ENCODE data around the gene KIRREL1. TPM values are rescaled to one million over a fixed set of nuclear protein-coding genes. Genes with fewer than 3 reads are reported as not detected.

Gene KIRREL1
- total and polyA plus RNA-seq, 9 donors: 21.6 to 55.3 (median 37.3) TPM

DNA sequence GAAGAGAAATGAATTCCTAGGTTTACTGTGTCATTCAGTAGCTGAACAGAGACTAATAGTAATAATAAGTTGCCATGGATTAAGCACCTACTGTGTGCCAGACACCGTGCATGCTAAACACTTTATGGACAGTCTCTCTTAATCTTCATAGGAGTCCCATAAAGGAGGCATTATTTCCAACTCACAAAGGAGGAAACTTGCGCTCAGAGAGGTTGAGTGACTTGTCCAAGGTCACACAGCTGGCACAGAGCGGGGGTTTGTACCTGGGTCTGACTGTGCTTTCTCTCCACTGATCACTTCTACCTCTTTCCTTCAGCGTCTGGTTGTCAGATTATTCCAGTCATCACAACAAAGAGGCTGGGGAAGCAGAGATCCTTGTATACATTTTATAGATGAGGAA lies 91.3 kb downstream of the KIRREL1 start:
- Histone ChIP-seq H3K4me1 (ENCODE audit: control insufficient read depth, insufficient read depth, low read length) (no peaks in the 10 kb centered on the region), H3K4me3 (ENCODE audit: low read length) (no peak overlapping the region), H3K27ac (ENCODE audit: low read length) (no peak overlapping the region), H3K9me3 (replicated peaks; ENCODE audit: control insufficient read depth, low read depth, low read length) (no peaks in the 10 kb centered on the region), H3K36me3 (ENCODE audit: control insufficient read depth, insufficient read depth, low read length) (peaks cover 74% of the 10 kb centered on the region), H3K27me3 (ENCODE audit: control insufficient read depth, insufficient read depth, low read length) (no peaks in the 10 kb centered on the region)
- no peak for DNase-seq
- WGBS (ENCODE audit: insufficient coverage): 100% methylated on average over 1 of the region's 4 CpGs

DNA sequence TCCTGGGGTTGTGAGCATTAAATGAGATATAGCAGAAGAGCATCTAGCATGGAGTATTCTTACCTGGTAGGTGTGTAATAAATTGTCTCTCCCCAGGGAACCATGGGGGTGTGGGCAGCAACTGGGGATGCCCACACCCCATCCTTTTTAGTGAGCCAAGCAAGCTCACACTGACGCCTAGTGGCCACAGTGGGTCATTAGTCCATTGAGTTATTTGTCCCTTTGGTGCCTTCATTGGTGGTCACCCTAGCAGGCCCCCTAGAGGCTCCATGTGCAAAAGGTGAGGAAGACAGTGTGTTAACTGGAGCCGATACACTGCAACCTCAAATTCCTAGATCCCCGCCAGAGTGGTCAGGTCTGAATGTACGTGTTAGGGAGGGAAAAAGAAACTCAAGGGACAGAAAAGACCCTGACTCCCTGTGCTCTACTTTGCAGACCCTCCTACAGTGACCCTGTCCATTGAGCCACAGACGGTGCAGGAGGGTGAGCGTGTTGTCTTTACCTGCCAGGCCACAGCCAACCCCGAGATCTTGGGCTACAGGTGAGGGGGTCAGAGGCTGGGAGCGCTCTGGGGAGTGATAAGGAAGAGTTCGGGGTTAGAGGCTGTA lies 94.0 kb downstream of the KIRREL1 start:
- Histone ChIP-seq H3K27me3 (ENCODE audit: control insufficient read depth, insufficient read depth, low read length) (no peaks in the 10 kb centered on the region), H3K4me1 (ENCODE audit: control insufficient read depth, insufficient read depth, low read length) (no peaks in the 10 kb centered on the region), H3K9me3 (replicated peaks; ENCODE audit: control insufficient read depth, low read depth, low read length) (no peaks in the 10 kb centered on the region), H3K4me3 (ENCODE audit: low read length) (no peak overlapping the region), H3K36me3 (ENCODE audit: control insufficient read depth, insufficient read depth, low read length) (peaks cover 69% of the 10 kb centered on the region), H3K27ac (ENCODE audit: low read length) (no peak overlapping the region)
- 76% methylated on average over 6 of the region's 9 CpGs for WGBS (ENCODE audit: insufficient coverage)
- peak; percentile 77 for DNase-seq

DNA sequence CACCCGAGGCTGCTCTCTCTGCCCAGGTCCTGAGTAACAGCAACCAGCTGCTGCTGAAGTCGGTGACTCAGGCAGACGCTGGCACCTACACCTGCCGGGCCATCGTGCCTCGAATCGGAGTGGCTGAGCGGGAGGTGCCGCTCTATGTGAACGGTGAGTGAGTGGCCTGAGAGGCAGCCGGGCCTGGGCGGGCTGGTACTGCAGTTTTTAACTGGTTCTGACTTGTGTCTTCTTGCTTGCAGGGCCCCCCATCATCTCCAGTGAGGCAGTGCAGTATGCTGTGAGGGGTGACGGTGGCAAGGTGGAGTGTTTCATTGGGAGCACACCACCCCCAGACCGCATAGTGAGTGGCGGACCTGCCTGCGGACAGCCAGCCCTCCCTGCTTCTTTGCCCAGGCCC lies 96.0 kb downstream of the KIRREL1 start:
- H3K9me3 ChIP-seq (replicated peaks; ENCODE audit: control insufficient read depth, low read depth, low read length): no peaks in the 10 kb centered on the region
- H3K36me3 ChIP-seq (ENCODE audit: control insufficient read depth, insufficient read depth, low read length): peaks cover 78% of the 10 kb centered on the region
- 88% methylated on average over 11 of the region's 16 CpGs for WGBS (ENCODE audit: insufficient coverage)
- H3K27ac ChIP-seq (ENCODE audit: low read length): no peak overlapping the region
- no peak for DNase-seq
- H3K27me3 ChIP-seq (ENCODE audit: control insufficient read depth, insufficient read depth, low read length): no peaks in the 10 kb centered on the region
- H3K4me1 ChIP-seq (ENCODE audit: control insufficient read depth, insufficient read depth, low read length): no peaks in the 10 kb centered on the region
- no peak overlapping the region for H3K4me3 ChIP-seq (ENCODE audit: low read length)

DNA sequence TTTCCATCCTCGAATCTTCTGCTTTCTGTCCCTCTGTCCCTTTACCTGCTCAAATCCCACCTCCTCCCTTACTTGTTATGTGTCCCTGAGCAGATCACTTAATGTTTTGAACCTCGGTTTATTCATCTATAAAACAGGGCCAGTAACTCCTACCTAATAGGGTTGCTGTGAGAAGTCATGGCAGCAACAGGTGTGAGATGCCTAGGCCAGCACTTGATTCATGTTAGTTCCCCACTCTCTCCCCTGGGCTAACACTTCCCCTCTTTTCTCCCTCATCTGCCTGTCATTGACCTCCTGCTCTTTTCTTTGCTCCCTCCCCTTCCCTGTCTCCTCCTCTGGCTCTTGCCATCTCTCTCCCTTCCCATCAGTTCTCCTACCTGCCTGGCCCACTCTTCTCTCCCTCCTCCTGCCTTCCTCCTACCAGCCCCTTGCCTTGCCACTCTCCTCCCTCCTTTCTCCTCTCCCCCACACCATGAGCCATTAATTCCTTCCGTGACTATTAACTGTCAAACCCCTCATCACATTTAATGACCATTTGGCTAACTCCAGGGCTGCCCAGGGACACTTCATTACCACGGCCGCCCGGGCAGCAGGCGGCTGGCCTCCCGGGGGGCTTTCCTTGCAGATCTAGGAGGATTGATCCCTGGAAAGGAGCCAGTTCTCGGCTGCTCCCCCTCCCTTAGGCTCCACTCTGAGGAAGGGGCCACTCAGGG lies 96.6 kb downstream of the KIRREL1 start:
- 13% methylated on average over 6 of the region's 9 CpGs for whole genome bisulfite sequencing (ENCODE audit: insufficient coverage)
- H3K9me3 ChIP-seq (replicated peaks; ENCODE audit: control insufficient read depth, low read depth, low read length): no peaks in the 10 kb centered on the region
- H3K36me3 ChIP-seq (ENCODE audit: control insufficient read depth, insufficient read depth, low read length): peaks cover 78% of the 10 kb centered on the region
- no peak overlapping the region for H3K4me3 ChIP-seq (ENCODE audit: low read length)
- H3K27ac ChIP-seq (ENCODE audit: low read length): no peak overlapping the region
- DNase-seq: no peak
- H3K4me1 ChIP-seq (ENCODE audit: control insufficient read depth, insufficient read depth, low read length): no peaks in the 10 kb centered on the region
- H3K27me3 ChIP-seq (ENCODE audit: control insufficient read depth, insufficient read depth, low read length): no peaks in the 10 kb centered on the region

DNA sequence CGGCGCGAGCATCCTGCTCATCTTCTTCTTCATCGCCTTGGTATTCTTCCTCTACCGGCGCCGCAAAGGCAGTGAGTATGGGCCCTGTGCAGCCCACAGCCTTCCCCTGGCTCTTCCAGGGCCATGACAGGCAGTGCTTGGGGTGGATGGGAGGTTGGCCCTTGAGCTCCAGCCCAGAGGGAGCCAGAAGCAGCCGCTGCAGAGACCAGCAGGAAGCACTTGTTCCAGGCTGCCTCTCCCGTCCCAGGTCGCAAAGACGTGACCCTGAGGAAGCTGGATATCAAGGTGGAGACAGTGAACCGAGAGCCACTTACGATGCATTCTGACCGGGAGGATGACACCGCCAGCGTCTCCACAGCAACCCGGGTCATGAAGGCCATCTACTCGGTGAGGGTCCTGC lies 99.9 kb downstream of the KIRREL1 start:
- peaks cover 65% of the 10 kb centered on the region for H3K36me3 ChIP-seq (ENCODE audit: control insufficient read depth, insufficient read depth, low read length)
- 90% methylated on average over 11 of the region's 18 CpGs for WGBS (ENCODE audit: insufficient coverage)

DNA sequence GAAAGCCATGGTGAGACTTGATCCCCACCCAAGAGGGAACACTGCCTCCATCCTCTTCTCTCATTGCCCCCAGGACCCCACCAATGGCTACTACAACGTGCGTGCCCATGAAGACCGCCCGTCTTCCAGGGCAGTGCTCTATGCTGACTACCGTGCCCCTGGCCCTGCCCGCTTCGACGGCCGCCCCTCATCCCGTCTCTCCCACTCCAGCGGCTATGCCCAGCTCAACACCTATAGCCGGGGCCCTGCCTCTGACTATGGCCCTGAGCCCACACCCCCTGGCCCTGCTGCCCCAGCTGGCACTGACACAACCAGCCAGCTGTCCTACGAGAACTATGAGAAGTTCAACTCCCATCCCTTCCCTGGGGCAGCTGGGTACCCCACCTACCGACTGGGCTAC lies 101.1 kb downstream of the KIRREL1 start:
- Histone ChIP-seq H3K4me1 (ENCODE audit: control insufficient read depth, insufficient read depth, low read length) (peaks cover 1% of the 10 kb centered on the region), H3K4me3 (ENCODE audit: low read length) (no peak overlapping the region), H3K9me3 (replicated peaks; ENCODE audit: control insufficient read depth, low read depth, low read length) (no peaks in the 10 kb centered on the region), H3K27me3 (ENCODE audit: control insufficient read depth, insufficient read depth, low read length) (no peaks in the 10 kb centered on the region), H3K36me3 (ENCODE audit: control insufficient read depth, insufficient read depth, low read length) (peaks cover 56% of the 10 kb centered on the region), H3K27ac (ENCODE audit: low read length) (no peak overlapping the region)
- no peak for DNase-seq
- 90% methylated on average over 14 of the region's 14 CpGs for WGBS (ENCODE audit: insufficient coverage)

More for the DNA sequence above, 99.9 kb downstream of the KIRREL1 start:
- Histone ChIP-seq H3K4me3 (ENCODE audit: low read length) (no peak overlapping the region), H3K27me3 (ENCODE audit: control insufficient read depth, insufficient read depth, low read length) (no peaks in the 10 kb centered on the region), H3K9me3 (replicated peaks; ENCODE audit: control insufficient read depth, low read depth, low read length) (no peaks in the 10 kb centered on the region), H3K27ac (ENCODE audit: low read length) (no peak overlapping the region), H3K4me1 (ENCODE audit: control insufficient read depth, insufficient read depth, low read length) (no peaks in the 10 kb centered on the region)
- DNase-seq: no peak

DNA sequence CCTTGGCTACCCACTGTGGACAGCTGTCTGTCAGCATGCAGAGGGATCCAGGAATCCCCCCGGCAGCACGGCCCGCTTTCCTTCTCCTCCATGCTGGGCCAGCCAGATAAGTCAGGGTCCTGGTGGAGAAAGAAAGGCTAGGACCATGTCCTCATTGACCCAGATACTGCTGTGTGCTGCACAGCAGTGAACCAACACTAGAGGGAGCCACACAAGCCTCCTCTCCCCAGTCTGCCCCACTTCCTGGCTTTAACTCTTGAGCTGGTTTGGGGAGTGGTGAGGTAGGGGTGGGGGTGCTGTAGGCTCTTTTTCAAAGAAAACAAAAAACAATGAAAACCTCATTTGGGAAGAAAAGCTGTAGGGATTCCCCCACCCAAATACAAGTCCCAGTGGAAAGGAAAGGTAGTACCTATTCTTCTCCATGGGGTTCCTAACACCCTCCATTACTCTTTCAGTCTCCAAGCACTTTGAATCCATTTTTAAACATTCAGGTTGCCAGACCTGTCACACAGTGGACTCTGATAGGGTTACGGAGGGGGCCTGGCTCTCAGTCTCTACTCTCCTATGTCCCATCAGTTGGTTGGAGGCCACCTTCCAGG lies 102.4 kb downstream of the KIRREL1 start:
- no peak overlapping the region for H3K4me3 ChIP-seq (ENCODE audit: low read length)
- H3K27ac ChIP-seq (ENCODE audit: low read length): no peak overlapping the region
- H3K4me1 ChIP-seq (ENCODE audit: control insufficient read depth, insufficient read depth, low read length): peaks cover 6% of the 10 kb centered on the region
- no peaks in the 10 kb centered on the region for H3K27me3 ChIP-seq (ENCODE audit: control insufficient read depth, insufficient read depth, low read length)
- no peak for DNase-seq
- H3K36me3 ChIP-seq (ENCODE audit: control insufficient read depth, insufficient read depth, low read length): peaks cover 45% of the 10 kb centered on the region
- WGBS (ENCODE audit: insufficient coverage): no CpG with 5 or more reads among the region's 4 CpGs
- H3K9me3 ChIP-seq (replicated peaks; ENCODE audit: control insufficient read depth, low read depth, low read length): no peaks in the 10 kb centered on the region

DNA sequence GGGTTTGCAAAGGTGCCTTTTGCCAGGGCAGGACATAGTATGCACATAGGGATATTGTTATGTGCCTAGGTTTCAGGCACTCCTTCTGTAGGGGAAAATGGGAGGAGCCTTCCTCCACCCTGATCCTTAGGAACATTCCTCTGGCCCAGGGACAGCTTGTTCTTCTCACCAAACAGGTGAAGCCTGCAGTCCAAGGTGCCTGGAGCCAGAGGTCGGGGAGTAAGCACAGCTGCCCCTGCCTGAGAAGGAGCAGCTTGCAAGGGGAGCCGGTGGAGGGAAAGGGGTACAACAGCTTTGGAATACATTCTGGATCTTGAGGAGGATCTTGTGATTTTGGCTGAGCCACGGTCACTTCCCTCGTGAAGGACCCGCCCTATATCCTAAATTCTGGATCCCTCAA lies 104.8 kb downstream of the KIRREL1 start:
- H3K36me3 ChIP-seq (ENCODE audit: control insufficient read depth, insufficient read depth, low read length): peaks cover 29% of the 10 kb centered on the region
- no peak for DNase-seq
- H3K27me3 ChIP-seq (ENCODE audit: control insufficient read depth, insufficient read depth, low read length): no peaks in the 10 kb centered on the region
- H3K4me3 ChIP-seq (ENCODE audit: low read length): no peak overlapping the region
- no peak overlapping the region for H3K27ac ChIP-seq (ENCODE audit: low read length)
- peaks cover 6% of the 10 kb centered on the region for H3K4me1 ChIP-seq (ENCODE audit: control insufficient read depth, insufficient read depth, low read length)
- H3K9me3 ChIP-seq (replicated peaks; ENCODE audit: control insufficient read depth, low read depth, low read length): no peaks in the 10 kb centered on the region
- WGBS (ENCODE audit: insufficient coverage): 60% methylated on average over 1 of the region's 5 CpGs

DNA sequence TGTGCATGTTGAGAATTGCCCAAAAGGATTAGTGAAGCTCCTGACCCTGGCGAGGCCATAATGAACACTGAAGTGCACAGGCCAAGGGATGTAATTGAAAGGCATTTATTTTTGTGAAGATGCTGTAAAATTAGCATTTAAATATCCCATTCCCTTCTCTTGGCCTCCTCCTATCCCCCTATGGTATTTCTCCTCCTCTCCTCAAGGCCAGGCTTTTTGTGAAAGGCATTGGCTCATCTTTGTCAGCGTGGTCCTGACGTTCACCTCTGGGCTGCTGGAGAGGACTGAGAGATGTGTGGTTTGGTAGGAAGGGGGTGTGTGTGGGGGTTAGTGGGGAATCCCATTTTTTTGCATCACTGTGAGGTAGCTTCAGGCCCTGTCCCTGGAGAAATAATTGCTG lies 105.7 kb downstream of the KIRREL1 start:
- no peak for DNase-seq
- Histone ChIP-seq H3K36me3 (ENCODE audit: control insufficient read depth, insufficient read depth, low read length) (peaks cover 20% of the 10 kb centered on the region), H3K27ac (ENCODE audit: low read length) (no peak overlapping the region), H3K27me3 (ENCODE audit: control insufficient read depth, insufficient read depth, low read length) (peaks cover 6% of the 10 kb centered on the region), H3K4me1 (ENCODE audit: control insufficient read depth, insufficient read depth, low read length) (peaks cover 6% of the 10 kb centered on the region), H3K4me3 (ENCODE audit: low read length) (no peak overlapping the region), H3K9me3 (replicated peaks; ENCODE audit: control insufficient read depth, low read depth, low read length) (no peaks in the 10 kb centered on the region)
- WGBS (ENCODE audit: insufficient coverage): 80% methylated on average over 1 of the region's 3 CpGs

DNA sequence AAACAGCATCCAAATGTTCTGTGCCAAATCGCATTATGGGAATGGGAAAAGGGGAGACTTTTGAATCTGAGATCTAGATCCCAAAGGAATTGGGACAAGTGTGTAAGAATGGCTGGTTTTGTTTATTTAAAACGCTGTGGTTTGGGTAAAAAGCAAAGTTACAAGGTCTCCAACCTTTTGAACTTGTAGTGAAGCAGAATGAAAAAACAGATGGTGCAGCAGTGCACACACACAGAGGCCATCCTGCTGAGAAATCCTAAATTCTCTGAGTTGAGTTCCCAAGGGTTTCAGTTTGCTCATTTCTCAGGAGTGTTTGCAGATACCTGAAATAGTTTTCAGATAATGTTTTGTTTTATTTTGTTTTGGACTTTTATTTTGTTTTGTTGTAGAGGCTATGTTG lies 107.1 kb downstream of the KIRREL1 start:
- peak; percentile 39 for DNase-seq

More for the DNA sequence above, 107.1 kb downstream of the KIRREL1 start:
- Histone ChIP-seq H3K27me3 (ENCODE audit: control insufficient read depth, insufficient read depth, low read length) (peaks cover 6% of the 10 kb centered on the region), H3K4me3 (ENCODE audit: low read length) (no peak overlapping the region), H3K4me1 (ENCODE audit: control insufficient read depth, insufficient read depth, low read length) (peaks cover 6% of the 10 kb centered on the region), H3K36me3 (ENCODE audit: control insufficient read depth, insufficient read depth, low read length) (peaks cover 9% of the 10 kb centered on the region), H3K9me3 (replicated peaks; ENCODE audit: control insufficient read depth, low read depth, low read length) (no peaks in the 10 kb centered on the region), H3K27ac (ENCODE audit: low read length) (no peak overlapping the region)
- WGBS (ENCODE audit: insufficient coverage): no CpG with 5 or more reads among the region's 2 CpGs
